HS-27A (cell line): ENCODE results near the gene BUB1.
"Not testable (repeated sequence)": the region's sequence is repeated elsewhere in the genome, so short reads cannot be mapped to it uniquely, and the experiment has no call there.

Experiments
- DNase-seq: peaks from one replicate; pipeline ENCODE4 v3.0.0-alpha.2; 2012; ENCODE audit warnings: low read depth, missing footprints

BUB1 gene

DNA sequence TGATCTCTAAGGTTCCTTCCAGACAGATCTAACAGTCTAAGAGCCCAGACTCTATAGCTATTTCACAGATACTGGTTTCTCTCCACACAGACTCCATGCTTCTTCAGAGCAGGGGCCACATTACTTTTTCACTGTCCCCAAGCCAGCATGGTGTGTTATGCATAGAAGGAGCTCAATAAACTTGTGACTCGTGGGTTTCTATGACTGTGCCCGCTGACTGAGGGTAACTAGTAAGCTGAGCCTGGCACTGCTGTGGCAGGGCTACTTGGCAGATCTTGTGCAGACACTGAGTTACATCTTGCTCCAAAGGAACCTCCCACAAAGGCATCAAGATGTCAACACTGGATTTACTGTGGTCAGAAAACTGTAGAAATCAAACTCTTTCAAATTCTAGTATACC is 85.9 kb downstream of the BUB1 start:
- DNase-seq = not testable (repeated sequence)

DNA sequence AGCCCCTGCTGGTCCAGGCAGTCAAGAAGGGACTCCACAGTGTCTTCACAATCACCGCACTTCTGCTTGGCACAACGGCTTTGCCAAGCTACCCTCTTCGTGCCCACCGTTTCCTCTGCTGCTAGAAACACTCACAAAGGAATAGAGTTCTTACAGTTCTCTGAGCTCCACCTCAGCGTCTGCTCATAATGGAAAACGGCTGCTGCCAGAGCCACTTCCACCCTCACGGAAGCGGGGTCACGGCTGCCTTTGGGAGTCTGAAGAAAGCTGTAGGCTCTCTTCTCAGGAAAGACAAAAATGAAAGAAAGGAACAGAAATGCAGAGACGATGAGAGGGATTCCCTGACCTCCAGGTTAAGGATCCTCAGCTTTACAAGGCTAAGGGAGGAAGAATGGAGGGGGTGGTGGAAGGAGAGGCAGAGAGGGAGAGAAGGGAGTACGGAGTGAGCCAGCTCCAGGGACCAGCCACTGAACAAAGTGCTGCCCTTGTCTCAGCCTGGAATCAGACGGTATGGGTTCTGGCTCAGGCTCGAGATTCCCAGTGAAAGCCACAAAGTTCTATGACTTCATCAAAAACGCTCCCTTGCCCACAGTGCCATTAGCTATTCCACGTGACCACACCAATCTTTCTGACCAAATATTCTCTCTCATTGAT is 88.1 kb downstream of the BUB1 start:
- not testable (repeated sequence) for DNase-seq

DNA sequence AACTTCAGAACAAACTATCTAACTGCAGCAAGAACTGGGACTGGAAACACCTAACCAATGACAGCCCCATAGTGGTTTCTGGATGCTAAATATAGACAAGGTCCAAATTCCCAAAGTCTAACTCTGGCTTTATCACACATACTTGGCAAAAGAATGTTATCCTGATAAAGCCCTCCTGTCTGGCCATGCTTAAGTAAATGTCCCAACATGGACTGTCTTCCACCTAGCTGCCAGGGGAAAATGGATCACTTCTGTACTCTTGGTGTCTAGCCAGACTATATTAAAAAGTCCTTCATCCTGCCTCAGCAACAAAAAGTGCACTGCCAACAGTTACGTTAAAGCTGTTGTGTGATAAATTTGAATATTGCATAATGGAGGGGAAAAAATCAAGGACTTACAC is 89.3 kb downstream of the BUB1 start:
- not testable (repeated sequence) for DNase-seq
